AG09309 (cell line): Measurements from ENCODE around the gene SCN1A.

Experiments used
- DNase-seq: peaks from one replicate; pipeline ENCODE4 v3.0.0-alpha.2; 2010; ENCODE audit warnings: low read depth
- H3K4me3 ChIP-seq: 2 replicates; pipeline ENCODE4 v1.5.1; 2011; ENCODE audit warnings: mild to moderate bottlenecking, low read depth, low read length, moderate library complexity; ENCODE audit not compliant: control insufficient read depth
- TF ChIP-seq, protein P1 (sequence below): IDR thresholded peaks from 2 replicates; pipeline ENCODE4 v1.5.1; 2011; ENCODE audit warnings: mild to moderate bottlenecking, low read depth, low read length, inconsistent platforms; ENCODE audit not compliant: insufficient read depth, control insufficient read depth; ENCODE audit errors: missing control alignments

SCN1A gene

DNA sequence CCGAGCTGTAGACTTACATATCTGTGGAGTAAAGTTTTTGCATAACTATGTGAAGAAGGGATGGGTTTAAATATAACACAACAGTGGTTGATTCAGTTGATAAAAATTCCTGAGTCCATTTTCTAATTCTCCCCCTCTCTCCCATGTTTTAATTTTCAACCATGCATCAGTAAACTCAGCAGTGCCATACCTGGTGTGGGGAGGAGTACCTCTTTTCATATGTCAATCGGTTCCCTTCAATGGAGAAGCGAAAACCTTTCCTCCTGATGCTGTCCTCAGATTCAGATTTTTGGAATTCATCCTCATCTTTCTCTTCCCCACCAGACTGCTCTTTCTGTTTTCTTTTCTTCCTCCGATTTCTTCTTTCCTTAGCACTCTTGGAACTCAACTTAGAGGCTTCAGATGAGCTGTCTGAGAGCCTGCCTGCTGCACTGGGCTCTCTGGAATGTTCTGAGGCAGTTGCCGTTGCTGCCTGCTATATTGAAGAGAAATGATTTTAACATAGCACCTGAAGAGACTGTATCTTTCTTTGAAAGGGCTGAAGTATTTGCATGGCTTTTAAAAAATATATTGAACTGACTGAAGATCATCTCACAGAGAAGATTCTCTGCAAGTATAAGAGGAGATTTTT lies 82.9 kb downstream of the SCN1A start:
- H3K4me3 ChIP-seq = no peak overlapping the region
- TF ChIP-seq, protein P1, sequence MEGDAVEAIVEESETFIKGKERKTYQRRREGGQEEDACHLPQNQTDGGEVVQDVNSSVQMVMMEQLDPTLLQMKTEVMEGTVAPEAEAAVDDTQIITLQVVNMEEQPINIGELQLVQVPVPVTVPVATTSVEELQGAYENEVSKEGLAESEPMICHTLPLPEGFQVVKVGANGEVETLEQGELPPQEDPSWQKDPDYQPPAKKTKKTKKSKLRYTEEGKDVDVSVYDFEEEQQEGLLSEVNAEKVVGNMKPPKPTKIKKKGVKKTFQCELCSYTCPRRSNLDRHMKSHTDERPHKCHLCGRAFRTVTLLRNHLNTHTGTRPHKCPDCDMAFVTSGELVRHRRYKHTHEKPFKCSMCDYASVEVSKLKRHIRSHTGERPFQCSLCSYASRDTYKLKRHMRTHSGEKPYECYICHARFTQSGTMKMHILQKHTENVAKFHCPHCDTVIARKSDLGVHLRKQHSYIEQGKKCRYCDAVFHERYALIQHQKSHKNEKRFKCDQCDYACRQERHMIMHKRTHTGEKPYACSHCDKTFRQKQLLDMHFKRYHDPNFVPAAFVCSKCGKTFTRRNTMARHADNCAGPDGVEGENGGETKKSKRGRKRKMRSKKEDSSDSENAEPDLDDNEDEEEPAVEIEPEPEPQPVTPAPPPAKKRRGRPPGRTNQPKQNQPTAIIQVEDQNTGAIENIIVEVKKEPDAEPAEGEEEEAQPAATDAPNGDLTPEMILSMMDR = no peak
- DNase-seq = no peak

DNA sequence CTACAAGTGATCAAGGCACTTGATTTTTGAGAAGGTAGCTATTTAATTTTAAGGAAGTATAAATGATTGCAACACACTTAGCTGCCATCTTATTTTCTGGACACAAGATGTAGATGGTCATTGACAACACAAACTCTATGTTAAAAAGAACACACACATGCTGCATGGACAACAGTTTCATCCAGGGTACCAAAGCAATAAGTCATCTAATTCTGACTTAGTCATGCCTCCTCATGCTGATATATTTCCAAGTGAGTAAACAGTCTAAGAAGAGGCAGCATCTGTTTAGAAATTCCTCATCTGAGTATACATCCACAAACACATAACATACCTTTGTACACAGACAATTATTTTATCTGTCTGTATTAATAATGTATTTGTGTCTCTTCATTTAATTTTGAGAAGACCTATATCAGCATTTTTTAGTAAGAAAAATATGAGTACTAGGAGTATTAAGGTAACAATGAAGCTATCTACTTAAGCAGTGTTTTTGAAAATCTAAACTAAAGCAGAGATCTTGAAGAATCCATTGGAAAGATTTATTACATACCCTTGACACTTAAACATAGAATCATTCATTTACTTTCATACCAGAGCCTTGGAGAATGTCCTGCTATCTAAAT lies 84.9 kb downstream of the SCN1A start:
- H3K4me3 ChIP-seq = no peak overlapping the region
- DNase-seq = no peak
- TF ChIP-seq, protein P1 = no peak

DNA sequence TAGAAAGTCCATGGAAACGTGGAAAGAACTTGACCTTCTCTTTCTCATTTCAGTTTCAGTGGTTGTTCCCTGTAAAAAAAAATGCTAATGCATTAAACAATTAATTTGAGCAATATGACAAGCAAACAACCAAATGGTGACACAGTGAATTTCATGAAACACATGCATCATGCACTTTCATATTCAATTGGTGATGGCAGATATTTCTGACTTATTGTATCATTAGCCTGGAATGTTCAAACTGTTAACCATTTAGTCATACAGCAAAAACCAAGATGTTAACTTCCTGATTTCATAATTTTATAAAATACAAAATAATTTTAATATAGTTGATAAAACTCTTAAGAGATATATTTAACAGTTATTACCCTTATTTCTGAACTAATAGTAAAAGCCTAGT lies 85.5 kb downstream of the SCN1A start:
- H3K4me3 ChIP-seq = no peak overlapping the region
- TF ChIP-seq, protein P1 = no peak
- DNase-seq = no peak

DNA sequence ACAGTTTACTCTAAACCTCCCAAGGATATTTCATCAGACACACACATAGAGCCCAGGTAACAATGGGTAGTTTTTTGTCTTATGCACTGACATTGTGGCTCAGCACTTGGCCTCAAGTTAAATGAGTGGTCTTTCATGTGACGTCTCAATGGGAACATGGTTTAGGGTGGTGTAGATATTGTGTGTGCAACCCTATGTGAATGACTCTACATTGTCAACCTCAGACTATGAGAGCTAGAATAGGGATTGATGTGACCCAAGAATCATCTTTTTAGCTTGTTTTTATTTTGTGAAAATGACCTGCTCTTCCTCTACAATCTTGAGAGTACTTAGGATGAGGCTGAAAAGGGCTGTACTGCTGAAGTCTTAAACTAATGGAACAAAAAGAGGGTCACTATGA lies 86.2 kb downstream of the SCN1A start:
- no peak overlapping the region for H3K4me3 ChIP-seq
- TF ChIP-seq, protein P1 = no peak
- no peak for DNase-seq

DNA sequence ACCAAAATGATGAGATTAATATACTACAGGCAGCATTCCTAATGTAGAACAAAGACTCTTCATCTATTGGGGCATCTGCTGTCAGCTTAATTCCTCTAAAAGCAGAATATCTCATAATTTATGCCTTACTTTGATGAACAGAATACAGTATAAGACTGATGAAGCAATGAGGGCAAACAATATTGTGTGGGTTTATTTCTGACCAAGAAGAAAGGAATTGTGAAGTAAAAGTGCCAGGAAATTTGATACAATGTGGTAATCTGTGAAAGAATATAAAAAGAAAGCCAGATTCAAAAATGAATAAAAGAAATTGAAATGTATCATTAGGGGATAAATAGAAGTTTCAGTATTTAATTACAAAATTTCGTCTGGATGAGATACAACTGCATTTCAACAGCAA lies 95.5 kb downstream of the SCN1A start:
- TF ChIP-seq, protein P1 = no peak
- no peak for DNase-seq
- H3K4me3 ChIP-seq = no peak overlapping the region

DNA sequence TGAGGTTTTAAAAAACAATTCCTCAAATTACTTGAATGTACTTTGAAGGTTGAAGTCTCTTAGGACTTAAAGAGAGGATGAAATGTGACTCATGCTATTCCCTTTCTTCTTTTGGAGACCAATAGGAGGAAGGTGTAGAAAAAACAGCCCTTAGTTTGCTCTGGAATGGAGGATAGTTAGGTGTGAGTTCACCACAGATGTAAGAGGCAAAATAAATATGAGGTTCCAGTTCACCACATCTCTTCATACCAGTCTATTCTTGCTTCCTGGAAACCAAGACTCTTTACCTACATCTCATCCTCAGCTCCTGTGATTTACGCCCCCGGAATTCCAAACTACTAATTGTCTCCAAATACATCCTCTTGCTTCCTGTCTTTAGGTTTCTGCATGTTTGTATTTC lies 96.8 kb downstream of the SCN1A start:
- TF ChIP-seq, protein P1 = no peak
- no peak overlapping the region for H3K4me3 ChIP-seq
- DNase-seq = no peak
